Measurements from ENCODE around the gene MTOR. TPM values are rescaled to one million over a fixed set of nuclear protein-coding genes. Genes with fewer than 3 reads are reported as not detected.

The MTOR gene
- total and polyA plus RNA-seq, 2 donors (not counting 3 experiments of a cell fraction or from before 2014, with no cell fraction given): 33.5 to 50.4 TPM

DNA sequence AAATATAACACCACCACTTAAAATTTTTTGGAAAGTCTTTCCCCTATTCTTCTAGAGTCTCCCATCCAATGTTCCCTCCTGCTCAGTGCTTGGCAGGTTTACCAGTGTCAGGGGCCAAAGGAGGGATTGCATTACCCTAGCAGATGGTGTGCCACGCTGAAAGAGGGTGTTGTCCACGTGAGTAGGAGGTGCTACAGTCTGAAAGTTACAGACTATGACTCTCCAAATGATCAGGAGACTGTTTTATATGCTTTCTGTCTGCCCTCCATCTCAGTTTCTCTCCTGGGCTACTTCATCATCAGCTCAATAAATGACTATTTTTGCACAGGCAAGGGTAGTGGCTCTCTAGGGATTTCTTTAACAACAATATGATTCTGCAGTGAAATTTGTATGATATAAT, 104.5 kb downstream of the MTOR start:
- Histone ChIP-seq H3K4me1 (ENCODE audit: control insufficient read depth, extremely low read depth, insufficient read depth, low read length) (peaks cover 3% of the 10 kb centered on the region), H3K79me2 (ENCODE audit: control insufficient read depth, insufficient read depth, low read length) (no peaks in the 10 kb centered on the region), H3K9ac (replicated peaks; ENCODE audit: extremely low read depth, insufficient read depth, low read length) (no peak overlapping the region), H3K4me2 (ENCODE audit: insufficient read depth, low read length) (no peak overlapping the region), H3K27ac (ENCODE audit: insufficient read depth, low read depth, low read length) (no peak overlapping the region), H2AFZ (ENCODE audit: low read depth, low read length) (no peak overlapping the region), H3K4me3 (replicated peaks in 1 of 3; ENCODE audit: insufficient read depth in 1 of 3, low read depth in 1 of 3, low read length in 3 of 3) (no peak overlapping the region), H3K27me3 (ENCODE audit: control insufficient read depth in 2 of 2, insufficient read depth in 2 of 2, low read length in 2 of 2) (no peaks in the 10 kb centered on the region), H3K9me3 (replicated peaks; ENCODE audit: control insufficient read depth, insufficient read depth, low read length) (no peaks in the 10 kb centered on the region), H3K9me1 (replicated peaks; ENCODE audit: control insufficient read depth, extremely low read depth, insufficient read depth, low read length) (no peaks in the 10 kb centered on the region), H3K36me3 (ENCODE audit: control insufficient read depth in 2 of 2, extremely low read depth in 1 of 2, insufficient read depth in 2 of 2, low read length in 2 of 2) (peaks cover 0 to 15% of the 10 kb centered on the region in 2 experiments), H4K20me1 (replicated peaks; ENCODE audit: control insufficient read depth, extremely low read depth, insufficient read depth, low read length) (no peaks in the 10 kb centered on the region)
- TF ChIP-seq JUN (IDR thresholded peaks at IDR 0.05; ENCODE audit: borderline replicate concordance, insufficient read depth, insufficient read length, low read depth) (no peak), POLR2A (IDR thresholded peaks at IDR 0.05; ENCODE audit: low read depth, low read length) (no peak), FOS (IDR thresholded peaks at IDR 0.05; ENCODE audit: borderline replicate concordance, insufficient read depth, low read length) (no peak), POLR2AphosphoS5 (IDR thresholded peaks at IDR 0.05; ENCODE audit: insufficient read depth, low read depth, low read length) (no peak), GATA2 (IDR thresholded peaks at IDR 0.05; ENCODE audit: insufficient read depth, insufficient read length, low read depth, low read length) (no peak), EZH2 (IDR thresholded peaks at IDR 0.05; ENCODE audit: borderline replicate concordance, low read depth, low read length, severe bottlenecking) (no peak), MAX (IDR thresholded peaks at IDR 0.05; ENCODE audit: insufficient read depth, insufficient read length) (no peak), MYC (IDR thresholded peaks at IDR 0.05; ENCODE audit: low read depth, low read length) (no peak)
- TF ChIP-seq, protein P1, sequence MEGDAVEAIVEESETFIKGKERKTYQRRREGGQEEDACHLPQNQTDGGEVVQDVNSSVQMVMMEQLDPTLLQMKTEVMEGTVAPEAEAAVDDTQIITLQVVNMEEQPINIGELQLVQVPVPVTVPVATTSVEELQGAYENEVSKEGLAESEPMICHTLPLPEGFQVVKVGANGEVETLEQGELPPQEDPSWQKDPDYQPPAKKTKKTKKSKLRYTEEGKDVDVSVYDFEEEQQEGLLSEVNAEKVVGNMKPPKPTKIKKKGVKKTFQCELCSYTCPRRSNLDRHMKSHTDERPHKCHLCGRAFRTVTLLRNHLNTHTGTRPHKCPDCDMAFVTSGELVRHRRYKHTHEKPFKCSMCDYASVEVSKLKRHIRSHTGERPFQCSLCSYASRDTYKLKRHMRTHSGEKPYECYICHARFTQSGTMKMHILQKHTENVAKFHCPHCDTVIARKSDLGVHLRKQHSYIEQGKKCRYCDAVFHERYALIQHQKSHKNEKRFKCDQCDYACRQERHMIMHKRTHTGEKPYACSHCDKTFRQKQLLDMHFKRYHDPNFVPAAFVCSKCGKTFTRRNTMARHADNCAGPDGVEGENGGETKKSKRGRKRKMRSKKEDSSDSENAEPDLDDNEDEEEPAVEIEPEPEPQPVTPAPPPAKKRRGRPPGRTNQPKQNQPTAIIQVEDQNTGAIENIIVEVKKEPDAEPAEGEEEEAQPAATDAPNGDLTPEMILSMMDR (IDR thresholded peaks at IDR 0.05; ENCODE audit: extremely low read depth in 1 of 2, insufficient read depth in 1 of 2, low read depth in 1 of 2, low read length in 2 of 2): no peak
- DNase-seq (ENCODE audit: low read depth, low spot score) (no peak), FAIRE-seq (no peak)
- POLR2A ChIA-PET: no interaction called here
- dilution Hi-C loops (cut with MboI; ENCODE audit: extremely low pct_ligation_motif_present, low sequenced_read_pairs) (no loop called here), intact Hi-C loops (cut with micrococcal nuclease) (no loop called here)
- CTCF ChIA-PET: interaction anchor here (1.1 to 1.7 kb wide), 2 partner anchors 10 to 120 kb away, joined by 3 to 8 read pairs; no protein-coding TSS in a partner anchor
- BruUV-seq (replicated peaks): no TSS peak

All from endothelial cell of umbilical vein (primary cell).